Thyroid gland (tissue), 4 donors: ENCODE measurements around the gene AQP3. TPM values are rescaled to one million over a fixed set of nuclear protein-coding genes. Genes with fewer than 3 reads are reported as not detected.

Source experiments
- DNase-seq, 2 donors: peaks; one replicate each; pipeline ENCODE4 v3.0.0-alpha.2; 2019
- H3K27ac ChIP-seq, 3 donors: fragments of 200-600 bp; sonication (generic); 1 replicate in 2 of 3; 2 replicates in 1 of 3; pipeline ENCODE4 v1.5.1; 2016 to 2019; ENCODE audit warnings: mild to moderate bottlenecking in 1 of 3, moderate library complexity in 1 of 3
- H3K27me3 ChIP-seq: fragments of 200-600 bp; sonication (generic); one replicate; pipeline ENCODE4 v1.5.1; 2019
- H3K36me3 ChIP-seq, 2 donors: fragments of 200-600 bp; sonication (generic); one replicate each; pipeline ENCODE4 v1.5.1; 2016 to 2019
- H3K4me1 ChIP-seq, 2 donors: fragments of 200-600 bp; sonication (generic); one replicate each; pipeline ENCODE4 v1.5.1; 2017 to 2019
- H3K4me3 ChIP-seq, 3 donors: fragments of 200-600 bp; sonication (generic); replicated peaks in 1 of 3; 1 replicate in 2 of 3; 2 replicates in 1 of 3; pipeline ENCODE4 v1.5.1; 2016; ENCODE audit warnings: mild to moderate bottlenecking in 1 of 3
- H3K9me3 ChIP-seq: fragments of 200-600 bp; sonication (generic); one replicate; pipeline ENCODE4 v1.5.1; 2017
- POLR2A ChIP-seq, 2 donors: fragments of 450-650 bp; IDR thresholded peaks; one replicate each; pipeline ENCODE4 v1.6.1; 2017; ENCODE audit warnings: antibody characterized with exemption in 2 of 2, mild to moderate bottlenecking in 2 of 2, moderate library complexity in 1 of 2
- WGBS, 2 donors: methylation state at CpG; one replicate each; pipeline ENCODE4 v1.1.5; 2017; 5-methylcytosine and 5-hydroxymethylcytosine counted together
- intact Hi-C: fragments of 100-400 bp; cut with DNase I; formaldehyde crosslinking; loops from one replicate; pipeline ENCODE4 v1.15.1; 2023
- total RNA-seq, 4 donors: library from RNA; depleted of rRNA; stranded (reverse); fragments of >200 nt; gene quantifications; one replicate each; pipeline ENCODE4 v1.2.3, GENCODE V29; 2016
- TF ChIP-seq, protein P1 (sequence below), 6 experiments: fragments of 200-600 bp in 3 of 6; fragments of 450-650 bp in 3 of 6; sonication (generic) in 3 of 6; IDR thresholded peaks; one replicate each; pipeline ENCODE4 v1.5.1; 2016 to 2019; ENCODE audit warnings: antibody characterized with exemption in 6 of 6, mild to moderate bottlenecking in 2 of 6, inconsistent platforms in 1 of 6, moderate library complexity in 1 of 6

Gene AQP3
- total RNA-seq, 4 donors from 2014 or later = 1.0 to 4.3 (median 2.5) TPM

GRCh38 chr9:33464045-33464636, 16.7 kb upstream of the AQP3 start:
- no peak overlapping the region for H3K4me3 ChIP-seq
- peaks cover 70 to 74% of the 10 kb centered on the region in 2 donors for H3K36me3 ChIP-seq
- H3K4me1 ChIP-seq = no peaks in the 10 kb centered on the region
- TF ChIP-seq POLR2A (IDR thresholded peaks at IDR 0.05) = no peak
- TF ChIP-seq, protein P1, sequence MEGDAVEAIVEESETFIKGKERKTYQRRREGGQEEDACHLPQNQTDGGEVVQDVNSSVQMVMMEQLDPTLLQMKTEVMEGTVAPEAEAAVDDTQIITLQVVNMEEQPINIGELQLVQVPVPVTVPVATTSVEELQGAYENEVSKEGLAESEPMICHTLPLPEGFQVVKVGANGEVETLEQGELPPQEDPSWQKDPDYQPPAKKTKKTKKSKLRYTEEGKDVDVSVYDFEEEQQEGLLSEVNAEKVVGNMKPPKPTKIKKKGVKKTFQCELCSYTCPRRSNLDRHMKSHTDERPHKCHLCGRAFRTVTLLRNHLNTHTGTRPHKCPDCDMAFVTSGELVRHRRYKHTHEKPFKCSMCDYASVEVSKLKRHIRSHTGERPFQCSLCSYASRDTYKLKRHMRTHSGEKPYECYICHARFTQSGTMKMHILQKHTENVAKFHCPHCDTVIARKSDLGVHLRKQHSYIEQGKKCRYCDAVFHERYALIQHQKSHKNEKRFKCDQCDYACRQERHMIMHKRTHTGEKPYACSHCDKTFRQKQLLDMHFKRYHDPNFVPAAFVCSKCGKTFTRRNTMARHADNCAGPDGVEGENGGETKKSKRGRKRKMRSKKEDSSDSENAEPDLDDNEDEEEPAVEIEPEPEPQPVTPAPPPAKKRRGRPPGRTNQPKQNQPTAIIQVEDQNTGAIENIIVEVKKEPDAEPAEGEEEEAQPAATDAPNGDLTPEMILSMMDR (IDR thresholded peaks at IDR 0.05) = no peak
- DNase-seq = no peak
- intact Hi-C loops = loop anchor here (10.0 kb wide), 1 partner anchor 179 kb away; no protein-coding TSS in a partner anchor
- H3K27me3 ChIP-seq = no peaks in the 10 kb centered on the region
- H3K9me3 ChIP-seq = no peaks in the 10 kb centered on the region
- no peak overlapping the region for H3K27ac ChIP-seq
- 90 to 93% methylated on average over 11 to 14 of the region's 14 CpGs for WGBS, 2 donors

DNA sequence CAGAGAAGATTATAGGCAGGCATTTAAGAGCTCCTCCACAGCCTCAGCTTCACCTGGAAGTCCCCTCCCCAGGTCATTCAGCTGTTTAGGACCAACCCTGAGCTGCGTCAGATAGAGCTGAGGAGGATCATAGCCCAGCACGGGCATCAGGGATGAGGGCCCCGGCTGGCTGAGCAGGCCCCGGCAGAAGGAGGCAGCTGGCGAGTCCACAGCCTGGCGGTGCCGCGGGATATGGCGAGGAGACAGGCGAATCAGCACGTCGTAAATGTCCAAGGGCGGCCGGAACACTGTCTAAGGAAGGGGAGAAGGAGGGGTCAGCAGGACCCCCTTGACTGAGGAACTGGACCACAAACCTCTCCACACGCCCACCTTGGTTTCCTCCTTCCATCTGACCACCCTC, 15.8 kb upstream of the AQP3 start:
- WGBS, 2 donors = 93 to 95% methylated on average over 15 of the region's 15 CpGs
- intact Hi-C loops = loop anchor here (10.0 kb wide), 1 partner anchor 178 kb away; no protein-coding TSS in a partner anchor
- no peak for TF ChIP-seq POLR2A (IDR thresholded peaks at IDR 0.05)
- TF ChIP-seq, protein P1 (IDR thresholded peaks at IDR 0.05) = no peak
- H3K4me1 ChIP-seq = no peaks in the 10 kb centered on the region
- H3K4me3 ChIP-seq = no peak overlapping the region
- H3K27me3 ChIP-seq = no peaks in the 10 kb centered on the region
- H3K36me3 ChIP-seq = peaks cover 60 to 64% of the 10 kb centered on the region in 2 donors
- no peak for DNase-seq
- no peaks in the 10 kb centered on the region for H3K9me3 ChIP-seq
- H3K27ac ChIP-seq = no peak overlapping the region

GRCh38 chr9:33461492-33461891, 14.1 kb upstream of the AQP3 start:
- 81 to 87% methylated on average over 3 of the region's 3 CpGs for WGBS, 2 donors
- no peak overlapping the region for H3K27ac ChIP-seq
- DNase-seq = no peak

DNA sequence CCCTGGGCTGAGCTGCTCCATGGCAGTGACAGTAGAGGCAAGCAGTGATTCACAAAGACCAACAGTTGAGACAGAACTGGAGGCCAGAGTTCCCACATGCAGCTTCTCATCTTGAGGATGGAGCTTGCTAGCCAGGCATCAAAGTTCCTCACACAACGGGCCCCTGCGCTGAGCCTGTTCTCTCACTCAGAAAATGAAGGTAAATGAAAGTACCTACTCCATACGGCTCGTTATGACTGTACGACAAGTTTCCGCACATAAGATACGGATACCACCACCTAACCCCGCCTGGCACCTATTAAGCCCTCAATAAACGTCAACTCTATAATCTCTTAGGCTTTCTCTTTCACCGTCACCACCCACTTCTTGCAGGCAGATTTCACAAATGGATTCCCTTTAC, 13.5 kb upstream of the AQP3 start:
- DNase-seq = no peak
- intact Hi-C loops = loop anchor here (10.0 kb wide), 1 partner anchor 176 kb away; no protein-coding TSS in a partner anchor
- Histone ChIP-seq H3K4me1 (no peaks in the 10 kb centered on the region), H3K27ac (no peak overlapping the region), H3K9me3 (no peaks in the 10 kb centered on the region), H3K27me3 (no peaks in the 10 kb centered on the region), H3K4me3 (no peak overlapping the region), H3K36me3 (peaks cover 37 to 41% of the 10 kb centered on the region in 2 donors)
- WGBS, 2 donors = 94 to 95% methylated on average over 10 of the region's 10 CpGs
- TF ChIP-seq, protein P1 (IDR thresholded peaks at IDR 0.05) = no peak
- TF ChIP-seq POLR2A (IDR thresholded peaks at IDR 0.05) = no peak

More at GRCh38 chr9:33461492-33461891, 14.1 kb upstream of the AQP3 start:
- Histone ChIP-seq H3K9me3 (no peaks in the 10 kb centered on the region), H3K27me3 (no peaks in the 10 kb centered on the region), H3K4me1 (no peaks in the 10 kb centered on the region), H3K4me3 (no peak overlapping the region), H3K36me3 (peaks cover 44 to 47% of the 10 kb centered on the region in 2 donors)
- intact Hi-C loops = loop anchor here (10.0 kb wide), 1 partner anchor 177 kb away; no protein-coding TSS in a partner anchor
- TF ChIP-seq, protein P1 (IDR thresholded peaks at IDR 0.05) = no peak
- TF ChIP-seq POLR2A (IDR thresholded peaks at IDR 0.05) = no peak

GRCh38 chr9:33459115-33459514, 11.7 kb upstream of the AQP3 start:
- intact Hi-C loops = no loop called here
- no peak for DNase-seq
- H3K36me3 ChIP-seq = peaks cover 20 to 23% of the 10 kb centered on the region in 2 donors
- no peaks in the 10 kb centered on the region for H3K4me1 ChIP-seq
- TF ChIP-seq, protein P1 (IDR thresholded peaks at IDR 0.05) = no peak
- TF ChIP-seq POLR2A (IDR thresholded peaks at IDR 0.05) = no peak
- no peak overlapping the region for H3K4me3 ChIP-seq
- no peak overlapping the region for H3K27ac ChIP-seq
- 74 to 90% methylated on average over 3 of the region's 3 CpGs for WGBS, 2 donors
- no peaks in the 10 kb centered on the region for H3K27me3 ChIP-seq
- no peaks in the 10 kb centered on the region for H3K9me3 ChIP-seq
